D721Med (cell line): ENCODE results near the gene PRMT9.

ENCODE experiments used
- DNase-seq: peaks from one replicate; pipeline ENCODE4 v3.0.0; 2011; ENCODE audit warnings: low spot score; ENCODE audit not compliant: insufficient read length
- FAIRE-seq: peaks from 2 replicates; lab custom pipeline; 2011; peaks lifted over from hg19 to GRCh38; lab: Jason Lieb, UNC
- CTCF ChIP-seq: IDR thresholded peaks from 2 replicates; pipeline ENCODE4 v1.5.1; 2012; ENCODE audit warnings: mild to moderate bottlenecking, control low read depth; ENCODE audit not compliant: insufficient read depth; ENCODE audit errors: missing control alignments

Gene PRMT9

GRCh38 chr4:147704846-147705245 is 20.9 kb upstream of the PRMT9 start:
- no peak for TF ChIP-seq CTCF
- no peak for DNase-seq
- no peak for FAIRE-seq

- no peak for DNase-seq
- no peak for TF ChIP-seq CTCF
- FAIRE-seq, result no peak
Observed at GRCh38 chr4:147696866-147697265, 12.9 kb upstream of the PRMT9 start.

- FAIRE-seq, result no peak
- TF ChIP-seq CTCF, result no peak
Observed at GRCh38 chr4:147693218-147693617, 9.3 kb upstream of the PRMT9 start.

GRCh38 chr4:147691820-147692219 is 7.9 kb upstream of the PRMT9 start:
- DNase-seq (no peak), FAIRE-seq (no peak)
- no peak for TF ChIP-seq CTCF

More at GRCh38 chr4:147693218-147693617, 9.3 kb upstream of the PRMT9 start:
- no peak for DNase-seq

- FAIRE-seq, result no peak
- no peak for TF ChIP-seq CTCF
- no peak for DNase-seq
Observed at GRCh38 chr4:147689067-147689466, 5.1 kb upstream of the PRMT9 start.

- DNase-seq, result no peak
- FAIRE-seq, result no peak
- TF ChIP-seq CTCF, result no peak
Observed at GRCh38 chr4:147683188-147683591, 773 bp downstream of the PRMT9 start.

- no peak for TF ChIP-seq CTCF
- no peak for DNase-seq
- no peak for FAIRE-seq
Observed at GRCh38 chr4:147682755-147683154, 1.2 kb downstream of the PRMT9 start.
